ENCODE measurements around the gene THEMIS2.

GRCh38 chr1:27886353-27886679 lies 14.0 kb downstream of the THEMIS2 start:
- TF ChIP-seq CTCF (conservative IDR thresholded peaks at IDR 0.05; ENCODE audit: low read length) = no peak
- TF ChIP-seq EZH2phosphoT487 (IDR thresholded peaks at IDR 0.05; ENCODE audit: borderline replicate concordance, low read depth, low read length) = no peak
